ENCODE results near the gene MPL. TPM values are rescaled to one million over a fixed set of nuclear protein-coding genes. Genes with fewer than 3 reads are reported as not detected.

The MPL gene
- total and polyA plus RNA-seq, 2 of the 13 experiments (the other 11 are each of a cell fraction or from before 2014, with no cell fraction given), result not detected

- TF ChIP-seq ZSCAN5A (CRISPR knock-in tag; IDR thresholded peaks at IDR 0.05; ENCODE audit: borderline replicate concordance), result peak; percentile 66; the same call in 1 of the 2 replicates
- TF ChIP-seq ZNF740 (CRISPR knock-in tag; IDR thresholded peaks at IDR 0.05), result no peak
- no peak for TF ChIP-seq ZNF549 (CRISPR knock-in tag; IDR thresholded peaks at IDR 0.05)
- TF ChIP-seq NONO (IDR thresholded peaks at IDR 0.05), result no peak
- peak; percentile 88 for TF ChIP-seq NONO (CRISPR knock-in tag; conservative IDR thresholded peaks at IDR 0.05)
- TF ChIP-seq ZNF510 (CRISPR knock-in tag; IDR thresholded peaks at IDR 0.05; ENCODE audit: low read depth), result no peak
- peak; percentile 98 for TF ChIP-seq ARID4A (CRISPR knock-in tag; IDR thresholded peaks at IDR 0.05; ENCODE audit: borderline replicate concordance)
- TF ChIP-seq ZNF878 (CRISPR knock-in tag; IDR thresholded peaks at IDR 0.05), result no peak
- TF ChIP-seq TBX3 (IDR thresholded peaks at IDR 0.05; ENCODE audit: borderline replicate concordance), result no peak
- no peak for TF ChIP-seq MLLT10 (CRISPR knock-in tag; IDR thresholded peaks at IDR 0.05)
- TF ChIP-seq ERF (CRISPR knock-in tag; IDR thresholded peaks at IDR 0.05), result no peak
- TF ChIP-seq ARNT (IDR thresholded peaks at IDR 0.05), result no peak
- no peak for TF ChIP-seq ZNF17 (CRISPR knock-in tag; IDR thresholded peaks at IDR 0.05)
- peak; percentile 58; the same call in 1 of the 2 replicates for TF ChIP-seq ZNF276 (CRISPR knock-in tag; IDR thresholded peaks at IDR 0.05; ENCODE audit: low read depth)
- TF ChIP-seq HOXA5 (CRISPR knock-in tag; IDR thresholded peaks at IDR 0.05), result peak; percentile 43; the same call in 1 of the 2 replicates
- peak; percentile 76 for TF ChIP-seq ZNF331 (CRISPR knock-in tag; IDR thresholded peaks at IDR 0.05)
- TF ChIP-seq ZNF20 (CRISPR knock-in tag; IDR thresholded peaks at IDR 0.05), result no peak; the same call in 1 of the 2 replicates
- peak; percentile 40; the same call in 1 of the 2 replicates for TF ChIP-seq ZNF543 (CRISPR knock-in tag; IDR thresholded peaks at IDR 0.05)
- TF ChIP-seq STAG1 (CRISPR knock-in tag; IDR thresholded peaks at IDR 0.05), result 0 out of 2 replicates have a peak, but pooled peaks have one; percentile 8
- TF ChIP-seq CC2D1A (CRISPR knock-in tag; IDR thresholded peaks at IDR 0.05), result no peak
- peak; percentile 54; the same call in 1 of the 2 replicates for TF ChIP-seq NR0B2 (CRISPR knock-in tag; IDR thresholded peaks at IDR 0.05)
- no peak for TF ChIP-seq ZNF780A (CRISPR knock-in tag; IDR thresholded peaks at IDR 0.05)
Observed at GRCh38 chr1:43389326-43390313, 52.0 kb downstream of the MPL start, which contains the start of the genes MED8 and SZT2 (continued).

Data from HepG2 (cell line).